ENCODE data around the gene PLA2G7.

PLA2G7 gene

DNA sequence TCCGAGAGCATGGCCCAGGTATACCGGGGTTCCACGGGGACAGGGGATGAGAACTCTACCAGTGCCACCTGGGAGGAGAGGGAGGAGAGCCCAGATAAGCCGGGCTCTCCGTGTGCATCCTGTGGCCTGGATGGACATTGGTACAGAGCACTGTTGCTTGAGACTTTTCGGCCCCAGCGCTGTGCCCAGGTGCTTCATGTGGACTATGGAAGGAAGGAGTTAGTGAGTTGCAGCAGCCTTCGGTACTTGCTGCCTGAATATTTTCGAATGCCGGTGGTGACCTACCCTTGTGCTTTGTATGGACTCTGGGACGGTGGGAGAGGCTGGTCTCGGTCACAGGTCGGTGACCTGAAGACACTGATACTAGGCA lies 46.2 kb downstream of the PLA2G7 start:
- DNase-seq (ENCODE audit: low read depth) = no peak

DNA sequence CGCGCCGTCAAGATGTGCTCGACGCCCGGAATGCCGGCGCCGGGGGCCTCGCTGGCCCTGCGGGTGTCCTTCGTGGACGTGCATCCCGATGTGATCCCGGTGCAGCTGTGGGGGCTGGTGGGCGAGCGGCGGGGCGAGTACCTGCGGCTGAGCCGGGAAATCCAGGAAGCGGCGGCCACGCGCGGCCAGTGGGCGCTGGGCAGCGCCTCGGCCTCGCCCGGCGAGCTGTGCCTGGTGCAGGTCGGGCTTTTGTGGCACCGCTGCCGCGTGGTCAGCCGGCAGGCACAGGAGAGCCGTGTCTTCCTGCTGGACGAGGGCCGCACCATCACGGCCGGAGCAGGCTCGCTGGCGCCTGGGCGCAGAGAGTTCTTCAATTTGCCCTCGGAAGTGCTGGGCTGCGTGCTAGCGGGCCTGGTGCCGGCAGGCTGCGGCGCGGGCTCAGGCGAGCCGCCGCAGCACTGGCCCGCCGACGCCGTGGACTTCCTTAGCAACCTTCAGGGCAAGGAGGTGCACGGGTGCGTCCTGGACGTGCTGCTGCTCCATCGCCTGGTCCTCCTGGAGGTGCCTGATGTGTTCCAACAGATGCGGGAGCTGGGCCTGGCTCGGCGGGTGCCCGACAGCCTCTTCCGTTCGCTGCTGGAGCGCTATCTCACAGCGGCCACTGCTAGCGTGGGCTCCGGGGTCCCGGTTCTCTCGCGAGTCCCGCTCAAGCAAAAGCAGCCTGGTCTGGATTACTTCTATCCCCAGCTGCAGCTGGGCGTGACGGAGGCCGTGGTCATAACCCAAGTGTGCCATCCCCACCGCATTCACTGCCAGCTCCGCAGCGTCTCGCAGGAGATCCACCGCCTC lies 46.8 kb downstream of the PLA2G7 start:
- no peak for DNase-seq (ENCODE audit: low read depth)

DNA sequence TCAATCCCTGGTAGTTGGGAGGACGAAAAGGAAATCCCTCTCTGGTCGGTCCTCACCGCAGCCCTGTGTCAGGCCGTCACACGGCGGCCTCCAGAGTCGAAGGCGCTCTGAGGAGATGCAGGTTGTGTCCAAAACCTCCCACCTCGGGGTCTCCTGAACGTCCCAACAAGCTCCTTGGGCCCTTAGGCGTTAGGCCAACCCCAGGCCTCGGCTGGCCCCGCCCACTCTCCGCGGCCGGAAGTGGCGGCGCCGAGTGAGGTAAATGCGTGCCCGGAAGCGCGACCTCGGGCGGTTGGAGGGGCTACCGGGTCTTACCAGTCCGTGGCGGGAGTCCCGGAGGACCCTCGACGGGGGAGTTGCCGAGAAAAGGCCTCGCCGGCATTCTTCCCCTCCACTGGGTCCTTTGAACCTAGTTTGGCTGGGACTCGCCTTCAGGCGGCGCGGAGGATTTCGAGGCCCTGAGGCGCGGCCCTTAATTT lies 47.5 kb downstream of the PLA2G7 start, which contains the start of gene TDRD6:
TDRD6 (plus strand) TSS at position 267 of the 479 bp plus-strand sequence. CDS start 244 bp downstream, outside the sequence.
- DNase-seq (ENCODE audit: low read depth) = no peak

DNA sequence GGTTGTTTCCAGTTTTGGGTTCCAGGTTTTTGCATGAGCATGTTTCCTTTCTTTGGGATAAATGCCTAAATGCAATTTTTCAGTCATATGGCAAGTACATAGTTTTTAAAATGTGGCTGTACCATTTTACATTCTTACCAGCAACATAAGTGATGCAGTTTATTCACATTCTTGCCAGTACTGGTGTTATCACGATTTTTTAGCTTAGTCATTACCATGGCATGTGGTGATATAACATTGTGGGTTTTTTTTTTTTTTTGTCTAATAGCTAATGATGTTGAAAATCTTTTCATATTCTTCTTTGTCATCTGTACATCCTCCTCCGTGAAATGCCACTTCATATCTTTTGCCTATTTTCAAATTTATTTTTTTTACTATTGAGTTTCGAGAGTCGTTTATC lies 50.4 kb downstream of the PLA2G7 start:
- DNase-seq (ENCODE audit: low read depth) = no peak

DNA sequence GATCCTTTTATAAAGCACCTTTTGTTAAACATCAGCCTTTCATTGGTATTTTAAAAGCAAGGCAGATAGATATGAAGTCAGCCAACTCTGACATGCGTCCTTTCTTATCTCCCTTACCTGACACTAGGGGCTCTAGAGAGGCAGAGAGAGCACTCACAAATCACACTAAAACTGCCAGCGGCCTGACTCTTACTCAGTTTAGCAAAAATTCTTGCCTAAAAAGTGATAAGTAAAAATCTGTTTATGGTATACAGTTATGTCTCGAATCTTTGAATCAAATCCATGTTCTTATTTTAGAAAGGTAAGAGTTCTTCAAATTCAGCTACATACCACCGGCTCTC lies 57.9 kb downstream of the PLA2G7 start:
- DNase-seq (ENCODE audit: low read depth) = no peak

DNA sequence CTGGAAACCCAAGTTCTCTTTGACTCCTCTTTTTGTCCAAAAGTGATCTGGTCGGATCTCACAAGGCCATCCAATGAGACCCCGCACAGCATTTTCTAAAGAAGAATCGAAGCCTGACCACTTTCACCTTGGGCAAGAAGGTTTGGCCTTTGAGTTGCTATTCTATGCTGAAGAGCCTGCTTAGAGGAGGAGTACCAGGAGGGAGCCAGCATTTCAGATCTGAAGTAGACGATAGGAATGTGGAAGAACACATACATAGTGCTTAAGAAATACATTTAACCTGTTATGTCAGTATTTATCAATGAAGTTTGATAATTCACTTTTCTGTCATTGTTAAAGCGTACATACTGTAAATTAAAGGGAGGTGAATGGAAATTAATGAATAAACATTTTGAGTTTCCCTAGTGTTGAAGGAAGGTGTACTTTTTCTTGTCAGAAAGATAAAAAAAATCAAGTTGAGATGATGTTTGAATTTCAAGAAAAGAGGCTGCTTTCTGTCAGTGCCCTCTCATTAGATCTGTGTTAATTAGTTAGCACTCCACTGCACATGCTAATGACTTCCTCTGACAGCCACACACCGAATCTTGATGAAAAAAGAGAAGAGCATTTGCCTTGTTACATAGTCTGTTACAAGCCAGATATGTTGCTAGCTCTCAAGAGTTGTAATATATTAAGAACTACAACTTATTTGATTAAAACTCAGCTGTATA lies 58.4 kb downstream of the PLA2G7 start:
- no peak for DNase-seq (ENCODE audit: low read depth)

DNA sequence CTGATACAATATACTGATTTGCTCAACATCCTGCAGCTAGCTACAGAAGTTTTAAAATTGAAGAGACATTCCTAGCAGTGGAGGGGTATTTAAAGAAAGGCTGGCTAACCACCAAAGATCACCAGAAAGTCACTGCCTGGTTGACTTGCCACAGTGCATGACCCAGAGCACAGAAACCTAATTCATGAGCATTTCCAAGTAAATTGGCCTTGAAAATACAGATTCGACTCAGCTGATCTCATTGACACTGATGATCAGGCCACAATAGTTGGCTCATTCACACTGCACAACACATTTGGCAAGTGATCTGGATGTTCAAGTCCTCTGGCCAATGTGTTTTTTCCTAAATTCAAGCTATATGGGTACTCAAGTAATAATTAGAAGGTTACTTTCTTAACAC lies 60.8 kb downstream of the PLA2G7 start:
- DNase-seq (ENCODE audit: low read depth) = no peak

DNA sequence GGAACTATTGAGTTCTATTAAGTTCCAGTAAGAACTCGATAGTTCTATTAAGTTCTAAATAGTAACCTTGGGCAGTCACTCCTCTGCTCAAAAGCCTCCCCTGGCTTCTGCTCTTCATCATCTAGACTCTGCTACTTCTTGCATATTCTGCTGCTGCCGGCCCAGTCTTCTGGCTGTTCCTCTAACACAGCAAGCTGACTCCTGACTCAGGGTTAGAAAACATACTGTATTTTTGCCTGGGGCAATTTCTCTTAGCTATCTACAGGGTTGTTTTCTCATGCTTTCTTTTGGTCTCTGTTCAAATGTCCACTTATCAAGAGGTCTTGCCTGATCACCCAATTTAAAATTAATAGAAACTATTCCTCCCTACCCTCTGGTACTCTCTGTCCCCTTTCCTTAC lies 67.8 kb downstream of the PLA2G7 start:
- DNase-seq (ENCODE audit: low read depth) = no peak

DNA sequence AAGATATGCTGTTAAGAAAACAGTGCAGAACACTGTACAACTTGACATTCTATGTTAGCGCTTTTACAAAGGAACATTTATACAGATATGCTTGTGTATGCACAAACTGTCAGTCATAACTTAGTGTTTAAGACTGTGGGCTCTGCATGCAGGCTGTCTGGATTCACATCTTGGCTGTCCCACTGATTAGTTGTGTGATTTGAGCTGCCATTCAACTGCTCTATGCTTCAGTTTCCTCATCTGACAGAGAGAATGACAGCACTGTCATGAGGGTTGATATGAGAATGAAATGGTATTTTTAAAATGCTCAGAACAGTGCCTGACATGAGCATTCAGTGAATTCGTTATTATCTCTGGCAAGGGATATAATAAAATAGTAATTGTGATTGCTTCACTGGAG lies 73.7 kb downstream of the PLA2G7 start:
- DNase-seq (ENCODE audit: low read depth) = no peak

DNA sequence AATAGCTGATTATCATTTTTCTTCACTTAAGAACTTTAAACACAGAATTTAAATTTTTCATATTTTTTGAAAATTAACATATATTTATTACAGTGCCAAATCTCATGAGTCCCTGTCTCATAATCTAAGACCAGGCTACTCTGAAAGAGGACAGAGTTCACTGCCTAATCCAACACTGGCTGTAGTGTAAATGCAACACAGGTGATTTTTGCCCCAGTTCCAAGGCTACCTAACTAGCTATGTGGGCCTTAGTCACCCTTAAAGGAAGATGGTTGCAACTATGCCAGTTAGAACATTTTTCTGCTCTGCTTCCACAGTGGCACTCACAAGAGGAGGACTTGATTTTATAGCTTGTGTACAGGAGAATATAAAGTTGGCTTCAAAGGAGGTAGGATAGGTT lies 77.5 kb downstream of the PLA2G7 start:
- DNase-seq (ENCODE audit: low read depth) = no peak

DNA sequence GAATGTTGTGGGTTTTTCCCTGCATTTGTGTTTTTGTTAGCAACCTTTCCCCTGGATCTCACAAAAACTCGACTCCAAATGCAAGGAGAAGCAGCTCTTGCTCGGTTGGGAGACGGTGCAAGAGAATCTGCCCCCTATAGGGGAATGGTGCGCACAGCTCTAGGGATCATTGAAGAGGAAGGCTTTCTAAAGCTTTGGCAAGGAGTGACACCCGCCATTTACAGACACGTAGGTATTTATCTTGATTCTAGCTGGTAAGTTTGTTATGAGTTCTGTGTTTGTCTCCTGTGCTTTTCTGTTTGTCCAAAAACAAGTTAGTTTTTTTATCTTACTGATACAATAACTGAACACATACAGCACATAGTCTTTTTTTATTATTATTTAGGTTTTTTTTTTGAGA lies 79.4 kb downstream of the PLA2G7 start:
- no peak for DNase-seq (ENCODE audit: low read depth)
